DOHH2 (cell line): Measurements from ENCODE around the gene SEC14L1.
A peak's percentile ranks its signal among the peaks of the same experiment; 100 is the strongest.

ENCODE experiments used
- H3F3A ChIP-seq: fragments of 200-600 bp; sonication (generic), shearing (Covaris generic); 2 replicates; pipeline ENCODE4 v1.6.0; 2016; ENCODE audit warnings: antibody characterized with exemption, mild to moderate bottlenecking; ENCODE audit not compliant: control insufficient read depth, insufficient read depth
- H3K27ac ChIP-seq: fragments of 200-600 bp; sonication (generic); 2 replicates; pipeline ENCODE4 v1.5.1; 2014; ENCODE audit warnings: low read depth, mild to moderate bottlenecking, low read length, moderate library complexity
- H3K27me3 ChIP-seq: fragments of 200-600 bp; sonication (generic); 2 replicates; pipeline ENCODE4 v1.6.1; 2014; ENCODE audit warnings: mild to moderate bottlenecking, low read length, mixed read lengths; ENCODE audit not compliant: control insufficient read depth
- H3K36me3 ChIP-seq: fragments of 200-600 bp; sonication (generic); 2 replicates; pipeline ENCODE4 v1.6.1; 2014; ENCODE audit warnings: mild to moderate bottlenecking, low read length, moderate library complexity, mixed read lengths; ENCODE audit not compliant: control insufficient read depth
- H3K4me1 ChIP-seq: fragments of 200-600 bp; sonication (generic); 2 replicates; pipeline ENCODE4 v1.6.1; 2014; ENCODE audit warnings: mild to moderate bottlenecking, low read length, mixed read lengths; ENCODE audit not compliant: control insufficient read depth
- H3K4me2 ChIP-seq: fragments of 200-600 bp; sonication (generic); 2 replicates; pipeline ENCODE4 v1.6.0; 2014; ENCODE audit warnings: mild to moderate bottlenecking, low read length, moderate library complexity
- H3K4me3 ChIP-seq: fragments of 200-600 bp; sonication (generic); 2 replicates; pipeline ENCODE4 v1.5.1; 2014; ENCODE audit warnings: mild to moderate bottlenecking, low read length, mixed read lengths
- H3K79me2 ChIP-seq: fragments of 200-600 bp; sonication (generic); 2 replicates; pipeline ENCODE4 v1.6.1; 2014; ENCODE audit warnings: mild to moderate bottlenecking, low read length, mixed read lengths; ENCODE audit not compliant: control insufficient read depth
- H3K9me2 ChIP-seq: fragments of 200-600 bp; sonication (generic); replicated peaks from 2 replicates; pipeline ENCODE4 v1.6.1; 2014; ENCODE audit warnings: mild to moderate bottlenecking, low read length, mixed read lengths; ENCODE audit not compliant: control insufficient read depth
- H3K9me3 ChIP-seq: fragments of 200-600 bp; sonication (generic); 2 replicates; pipeline ENCODE4 v1.6.1; 2014; ENCODE audit warnings: antibody characterized with exemption, low read length, mixed read lengths; ENCODE audit not compliant: control insufficient read depth, insufficient read depth
- H4K20me1 ChIP-seq: fragments of 200-600 bp; sonication (generic); 2 replicates; pipeline ENCODE4 v1.6.0; 2014; ENCODE audit warnings: low read depth, mild to moderate bottlenecking, antibody characterized with exemption, low read length, moderate library complexity; ENCODE audit not compliant: control insufficient read depth, insufficient read depth
- CTCF ChIP-seq: fragments of 200-600 bp; sonication (generic); IDR thresholded peaks from one replicate; pipeline ENCODE4 v1.5.1; 2014; ENCODE audit warnings: antibody characterized with exemption, mild to moderate bottlenecking, low read depth, low read length; ENCODE audit not compliant: poor library complexity, severe bottlenecking
- EZH2phosphoT487 ChIP-seq: fragments of 200-600 bp; sonication (generic); IDR thresholded peaks from 2 replicates; pipeline ENCODE4 v1.6.1; 2017; ENCODE audit warnings: borderline replicate concordance, mild to moderate bottlenecking, antibody characterized with exemption, low read length, moderate library complexity, mixed read lengths

The SEC14L1 gene

DNA sequence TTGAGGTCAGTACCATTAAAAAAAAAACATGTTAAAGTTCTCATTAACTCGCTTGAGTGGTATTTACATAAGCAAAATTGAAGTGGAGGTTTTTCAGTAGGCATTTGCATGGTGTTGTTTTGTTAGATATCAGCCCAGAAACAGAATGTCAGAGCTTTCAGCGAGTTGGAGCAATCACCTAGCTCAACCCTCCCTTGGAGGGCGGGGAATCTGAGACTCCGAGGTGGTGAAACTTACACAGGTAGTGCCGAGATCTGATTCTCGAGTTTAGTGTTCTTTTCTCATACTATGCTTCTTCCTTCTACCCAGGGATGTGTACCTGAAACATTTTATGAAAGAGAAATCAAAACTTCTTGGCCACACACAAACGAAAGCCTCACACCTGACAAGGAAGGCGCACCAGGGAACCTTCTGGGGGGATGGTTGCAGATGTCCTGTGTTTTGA lies 6.6 kb downstream of the SEC14L1 start:
- H3K79me2 ChIP-seq = peaks cover 93% of the 10 kb centered on the region
- H3K4me2 ChIP-seq = peak overlapping the region; percentile 98

GRCh38 chr17:77148077-77148939 lies 7.5 kb downstream of the SEC14L1 start:
- Histone ChIP-seq H3K27me3 (no peaks in the 10 kb centered on the region), H3K9me2 (no peaks in the 10 kb centered on the region), H3K79me2 (peaks cover 95% of the 10 kb centered on the region), H3K9me3 (no peaks in the 10 kb centered on the region), H3K36me3 (peaks cover 91% of the 10 kb centered on the region), H4K20me1 (peaks cover 17% of the 10 kb centered on the region), H3F3A (peaks cover 13% of the 10 kb centered on the region), H3K27ac (peak overlapping the region; percentile 91; the same call in 1 of the 2 replicates), H3K4me3 (no peak overlapping the region), H3K4me2 (peak overlapping the region; percentile 98), H3K4me1 (peaks cover 99% of the 10 kb centered on the region)
- no peak for TF ChIP-seq EZH2phosphoT487
- no peak for TF ChIP-seq CTCF

More for the DNA sequence above, 6.6 kb downstream of the SEC14L1 start:
- peaks cover 2% of the 10 kb centered on the region; the same call in 1 of the 2 replicates for H3K27me3 ChIP-seq
- H3K9me3 ChIP-seq = no peaks in the 10 kb centered on the region
- peaks cover 99% of the 10 kb centered on the region for H3K4me1 ChIP-seq
- H4K20me1 ChIP-seq = peaks cover 17% of the 10 kb centered on the region
- H3F3A ChIP-seq = peaks cover 22% of the 10 kb centered on the region
- TF ChIP-seq EZH2phosphoT487 = no peak
- TF ChIP-seq CTCF = no peak
- H3K36me3 ChIP-seq = peaks cover 96% of the 10 kb centered on the region
- H3K27ac ChIP-seq = peak overlapping the region; percentile 91
- H3K9me2 ChIP-seq = no peaks in the 10 kb centered on the region
- peak overlapping the region; percentile 85 for H3K4me3 ChIP-seq

GRCh38 chr17:77148940-77149510 lies 8.3 kb downstream of the SEC14L1 start:
- peaks cover 100% of the 10 kb centered on the region for H3K79me2 ChIP-seq
- H3K4me3 ChIP-seq = no peak overlapping the region
- peaks cover 90% of the 10 kb centered on the region for H3K36me3 ChIP-seq
- peak overlapping the region; percentile 98; the same call in 1 of the 2 replicates for H3K4me2 ChIP-seq
- no peak for TF ChIP-seq CTCF
- no peak for TF ChIP-seq EZH2phosphoT487
- H3F3A ChIP-seq = peaks cover 9% of the 10 kb centered on the region
- no peaks in the 10 kb centered on the region for H3K27me3 ChIP-seq
- H3K9me3 ChIP-seq = no peaks in the 10 kb centered on the region
- peaks cover 24% of the 10 kb centered on the region for H4K20me1 ChIP-seq
- H3K9me2 ChIP-seq = no peaks in the 10 kb centered on the region
- H3K27ac ChIP-seq = no peak overlapping the region
- H3K4me1 ChIP-seq = peaks cover 99% of the 10 kb centered on the region
